DOHH2 (cell line): ENCODE data around the gene GALNS.

ENCODE experiments used
- H3F3A ChIP-seq: fragments of 200-600 bp; sonication (generic), shearing (Covaris generic); 2 replicates; pipeline ENCODE4 v1.6.0; 2016; ENCODE audit warnings: antibody characterized with exemption, mild to moderate bottlenecking; ENCODE audit not compliant: control insufficient read depth, insufficient read depth
- H3K27ac ChIP-seq: fragments of 200-600 bp; sonication (generic); 2 replicates; pipeline ENCODE4 v1.5.1; 2014; ENCODE audit warnings: low read depth, mild to moderate bottlenecking, low read length, moderate library complexity
- H3K27me3 ChIP-seq: fragments of 200-600 bp; sonication (generic); 2 replicates; pipeline ENCODE4 v1.6.1; 2014; ENCODE audit warnings: mild to moderate bottlenecking, low read length, mixed read lengths; ENCODE audit not compliant: control insufficient read depth
- H3K36me3 ChIP-seq: fragments of 200-600 bp; sonication (generic); 2 replicates; pipeline ENCODE4 v1.6.1; 2014; ENCODE audit warnings: mild to moderate bottlenecking, low read length, moderate library complexity, mixed read lengths; ENCODE audit not compliant: control insufficient read depth
- H3K4me1 ChIP-seq: fragments of 200-600 bp; sonication (generic); 2 replicates; pipeline ENCODE4 v1.6.1; 2014; ENCODE audit warnings: mild to moderate bottlenecking, low read length, mixed read lengths; ENCODE audit not compliant: control insufficient read depth
- H3K4me2 ChIP-seq: fragments of 200-600 bp; sonication (generic); 2 replicates; pipeline ENCODE4 v1.6.0; 2014; ENCODE audit warnings: mild to moderate bottlenecking, low read length, moderate library complexity
- H3K4me3 ChIP-seq: fragments of 200-600 bp; sonication (generic); 2 replicates; pipeline ENCODE4 v1.5.1; 2014; ENCODE audit warnings: mild to moderate bottlenecking, low read length, mixed read lengths
- H3K79me2 ChIP-seq: fragments of 200-600 bp; sonication (generic); 2 replicates; pipeline ENCODE4 v1.6.1; 2014; ENCODE audit warnings: mild to moderate bottlenecking, low read length, mixed read lengths; ENCODE audit not compliant: control insufficient read depth
- H3K9me2 ChIP-seq: fragments of 200-600 bp; sonication (generic); replicated peaks from 2 replicates; pipeline ENCODE4 v1.6.1; 2014; ENCODE audit warnings: mild to moderate bottlenecking, low read length, mixed read lengths; ENCODE audit not compliant: control insufficient read depth
- H3K9me3 ChIP-seq: fragments of 200-600 bp; sonication (generic); 2 replicates; pipeline ENCODE4 v1.6.1; 2014; ENCODE audit warnings: antibody characterized with exemption, low read length, mixed read lengths; ENCODE audit not compliant: control insufficient read depth, insufficient read depth
- H4K20me1 ChIP-seq: fragments of 200-600 bp; sonication (generic); 2 replicates; pipeline ENCODE4 v1.6.0; 2014; ENCODE audit warnings: low read depth, mild to moderate bottlenecking, antibody characterized with exemption, low read length, moderate library complexity; ENCODE audit not compliant: control insufficient read depth, insufficient read depth
- CTCF ChIP-seq: fragments of 200-600 bp; sonication (generic); IDR thresholded peaks from one replicate; pipeline ENCODE4 v1.5.1; 2014; ENCODE audit warnings: antibody characterized with exemption, mild to moderate bottlenecking, low read depth, low read length; ENCODE audit not compliant: poor library complexity, severe bottlenecking
- EZH2phosphoT487 ChIP-seq: fragments of 200-600 bp; sonication (generic); IDR thresholded peaks from 2 replicates; pipeline ENCODE4 v1.6.1; 2017; ENCODE audit warnings: borderline replicate concordance, mild to moderate bottlenecking, antibody characterized with exemption, low read length, moderate library complexity, mixed read lengths

The GALNS gene

GRCh38 chr16:88809068-88809675 is 47.6 kb downstream of the GALNS start:
- Histone ChIP-seq H3K4me3 (peak overlapping the region; percentile 87), H3K36me3 (peaks cover 71% of the 10 kb centered on the region), H3K4me1 (peaks cover 45% of the 10 kb centered on the region), H3K27me3 (no peaks in the 10 kb centered on the region), H3K27ac (peak overlapping the region; percentile 7; the same call in 1 of the 2 replicates), H3K79me2 (peaks cover 59% of the 10 kb centered on the region), H3F3A (peaks cover 10% of the 10 kb centered on the region), H3K9me3 (peaks cover 7% of the 10 kb centered on the region; the same call in 1 of the 2 replicates), H3K9me2 (no peaks in the 10 kb centered on the region), H3K4me2 (peak overlapping the region; percentile 95), H4K20me1 (peaks cover 8% of the 10 kb centered on the region; the same call in 1 of the 2 replicates)
- TF ChIP-seq CTCF: no peak

GRCh38 chr16:88807626-88808453 is 48.9 kb downstream of the GALNS start:
- H3K27me3 ChIP-seq: no peaks in the 10 kb centered on the region
- peaks cover 13% of the 10 kb centered on the region for H3F3A ChIP-seq
- H3K4me3 ChIP-seq: no peak overlapping the region
- peaks cover 45% of the 10 kb centered on the region for H3K4me1 ChIP-seq
- peaks cover 65% of the 10 kb centered on the region for H3K79me2 ChIP-seq
- TF ChIP-seq CTCF (no peak), EZH2phosphoT487 (no peak)
- H3K9me2 ChIP-seq: no peaks in the 10 kb centered on the region
- H4K20me1 ChIP-seq: peaks cover 8% of the 10 kb centered on the region; the same call in 1 of the 2 replicates
- H3K4me2 ChIP-seq: no peak overlapping the region
- peaks cover 7% of the 10 kb centered on the region; the same call in 1 of the 2 replicates for H3K9me3 ChIP-seq
- no peak overlapping the region for H3K27ac ChIP-seq
- H3K36me3 ChIP-seq: peaks cover 73% of the 10 kb centered on the region

GRCh38 chr16:88807142-88807625 is 49.6 kb downstream of the GALNS start:
- Histone ChIP-seq H4K20me1 (peaks cover 8% of the 10 kb centered on the region; the same call in 1 of the 2 replicates), H3K27ac (no peak overlapping the region), H3K36me3 (peaks cover 72% of the 10 kb centered on the region), H3K4me3 (no peak overlapping the region), H3K9me3 (peaks cover 3% of the 10 kb centered on the region; the same call in 1 of the 2 replicates), H3K79me2 (peaks cover 65% of the 10 kb centered on the region), H3K27me3 (no peaks in the 10 kb centered on the region), H3K4me2 (no peak overlapping the region), H3K9me2 (no peaks in the 10 kb centered on the region), H3K4me1 (peaks cover 45% of the 10 kb centered on the region), H3F3A (peaks cover 17% of the 10 kb centered on the region)
- TF ChIP-seq EZH2phosphoT487 (no peak), CTCF (no peak)
